Lung (tissue), 12 donors: ENCODE data around the gene RNF167. TPM values are rescaled to one million over a fixed set of nuclear protein-coding genes. Genes with fewer than 3 reads are reported as not detected.
"Not testable (repeated sequence)": the region's sequence is repeated elsewhere in the genome, so short reads cannot be mapped to it uniquely, and the experiment has no call there.

Experiments
- ATAC-seq: fragments of 200-7000 bp; cut with Tn5 transposase; one replicate; pipeline ENCODE4 v1.9.1; 2020; ENCODE audit warnings: moderate number of reproducible peaks; ENCODE audit not compliant: insufficient read depth, low FRiP score
- DNase-seq, 3 donors: peaks; one replicate each; pipeline ENCODE4 v3.0.0-alpha.2; 2013 to 2017
- H3K27ac ChIP-seq, 2 donors: one replicate each; pipeline ENCODE4 v1.5.1; 2013; ENCODE audit warnings: mild to moderate bottlenecking in 2 of 2, moderate library complexity in 2 of 2, control low read depth in 1 of 2, inconsistent platforms in 1 of 2, low read depth in 1 of 2, low read length in 1 of 2
- H3K27me3 ChIP-seq, 3 donors: one replicate each; pipeline ENCODE4 v1.5.1; 2013; ENCODE audit warnings: low read length in 2 of 3; ENCODE audit not compliant: control insufficient read depth in 3 of 3, insufficient read depth in 3 of 3
- H3K36me3 ChIP-seq, 4 donors: one replicate each; pipeline ENCODE4 v1.5.1; 2013; ENCODE audit warnings: low read length in 4 of 4, mild to moderate bottlenecking in 1 of 4, moderate library complexity in 1 of 4; ENCODE audit not compliant: control insufficient read depth in 4 of 4, insufficient read depth in 4 of 4
- H3K4me1 ChIP-seq, 5 donors: one replicate each; pipeline ENCODE4 v1.5.1; 2013; ENCODE audit warnings: low read length in 5 of 5, mild to moderate bottlenecking in 2 of 5, moderate library complexity in 1 of 5; ENCODE audit not compliant: control insufficient read depth in 5 of 5, insufficient read depth in 5 of 5
- H3K4me3 ChIP-seq: one replicate; pipeline ENCODE4 v1.5.1; 2013; ENCODE audit warnings: mild to moderate bottlenecking, control low read depth, moderate library complexity
- H3K9ac ChIP-seq, 2 donors: one replicate each; pipeline ENCODE4 v1.5.1; 2013; ENCODE audit warnings: low read length in 2 of 2, control low read depth in 1 of 2; ENCODE audit not compliant: insufficient read depth in 1 of 2
- H3K9me3 ChIP-seq, 4 donors: one replicate each; pipeline ENCODE4 v1.5.1; 2013; ENCODE audit warnings: low read length in 3 of 4, mild to moderate bottlenecking in 1 of 4, moderate library complexity in 1 of 4; ENCODE audit not compliant: control insufficient read depth in 4 of 4, insufficient read depth in 3 of 4
- CTCF ChIP-seq: IDR thresholded peaks from 2 replicates; pipeline ENCODE4 v1.5.1; 2012; ENCODE audit warnings: mild to moderate bottlenecking; ENCODE audit errors: control extremely low read depth, extremely low read depth
- WGBS, 2 donors: extraction: QIAGEN DNeasy Blood & Tissue Kit; methylation state at CpG; one replicate each; pipeline ENCODE4 v1.1.7; 2013; 5-methylcytosine and 5-hydroxymethylcytosine counted together
- polyA plus RNA-seq, 2 donors: library from polyadenylated mRNA; stranded (reverse); fragments of 200-250 nt; gene quantifications; one replicate each; pipeline ENCODE4 v1.2.1, GENCODE V29; 2013
- total RNA-seq, 2 donors: library from RNA; depleted of rRNA in 1 of 2; stranded (reverse); fragments of >200 nt in 1 of 2; gene quantifications; one replicate each; pipeline ENCODE4 v1.2.1, GENCODE V29; 2014 to 2021
- donor health status: control.
- donor health status: control.
- donor health status: Bipolar disorder and iron deficiency.
- donor health status: healthy.
- donor health status: DM: yes; HTN: yes; CAD: no.

Gene RNF167
- total and polyA plus RNA-seq, 4 donors, result 30.8 to 142 (median 97.0) TPM

GRCh38 chr17:4901648-4902344, 38.3 kb upstream of the RNF167 start:
- peaks cover 0 to 45% (median 19%) of the 10 kb centered on the region in 3 donors for H3K27me3 ChIP-seq
- ATAC-seq, result peak; percentile 28
- H3K27ac ChIP-seq, result peak overlapping the region in 1 of 2 donors; percentile 81
- WGBS, 2 donors, result 29 to 32% methylated on average over 48 of the region's 48 CpGs
- no peak for TF ChIP-seq CTCF
- no peaks in the 10 kb centered on the region for H3K9me3 ChIP-seq
- H3K4me3 ChIP-seq, result no peak overlapping the region
- peaks cover 0 to 6% (median 0%) of the 10 kb centered on the region in 4 donors for H3K36me3 ChIP-seq
- peaks cover 0 to 15% (median 9%) of the 10 kb centered on the region in 5 donors for H3K4me1 ChIP-seq
- H3K9ac ChIP-seq, result no peak overlapping the region
- peak; percentile 45 to 49 (median 47) for DNase-seq

- H3K36me3 ChIP-seq, result no peaks in the 10 kb centered on the region
- no peaks in the 10 kb centered on the region for H3K9me3 ChIP-seq
- H3K4me3 ChIP-seq, result no peak overlapping the region
- TF ChIP-seq CTCF, result no peak
- H3K27me3 ChIP-seq, result peaks cover 0 to 41% (median 19%) of the 10 kb centered on the region in 3 donors
- H3K27ac ChIP-seq, result peak overlapping the region in 1 of 2 donors; percentile 81
- no peak for DNase-seq
- 67 to 74% methylated on average over 8 of the region's 8 CpGs for WGBS, 2 donors
- H3K9ac ChIP-seq, result no peak overlapping the region
- peaks cover 0 to 15% (median 9%) of the 10 kb centered on the region in 5 donors for H3K4me1 ChIP-seq
- ATAC-seq, result no peak
These were observed 37.5 kb upstream of the RNF167 start for GRCh38 chr17:4902540-4902939.

GRCh38 chr17:4903051-4903818, 36.8 kb upstream of the RNF167 start, which contains the start of gene CHRNE:
Gene CHRNE, minus strand, starts transcription at chr17:4903098. Its CDS starts 35 bp downstream, at chr17:4903063.
- peaks cover 0 to 41% (median 19%) of the 10 kb centered on the region in 3 donors for H3K27me3 ChIP-seq
- H3K27ac ChIP-seq, result peak within 1 kb of the TSS in 1 of 2 donors; percentile 81
- H3K9me3 ChIP-seq, result no peaks in the 10 kb centered on the region
- peaks cover 0 to 15% (median 9%) of the 10 kb centered on the region in 5 donors for H3K4me1 ChIP-seq
- no peak within 1 kb of the TSS for H3K9ac ChIP-seq
- DNase-seq, result peak; percentile 74 to 87 (median 78)
- 6 to 11% methylated on average over 10 of the region's 10 CpGs for WGBS, 2 donors
- H3K4me3 ChIP-seq, result no peak within 1 kb of the TSS
- ATAC-seq, result no peak
- peak; percentile 69 for TF ChIP-seq CTCF
- H3K36me3 ChIP-seq, result no peaks in the 10 kb centered on the region

GRCh38 chr17:4906642-4907041, 33.4 kb upstream of the RNF167 start:
- not testable (repeated sequence) for H3K4me3 ChIP-seq, H3K27ac ChIP-seq, ATAC-seq

More at GRCh38 chr17:4906642-4907041, 33.4 kb upstream of the RNF167 start:
- H3K9ac ChIP-seq, DNase-seq, H3K36me3 ChIP-seq, H3K9me3 ChIP-seq: not testable (repeated sequence)
- Histone ChIP-seq H3K27me3 (peaks cover 0 to 13% (median 8%) of the 10 kb centered on the region in 3 donors), H3K4me1 (peaks cover 0 to 15% (median 7%) of the 10 kb centered on the region in 5 donors)
